HCT116 (cell line): Measurements from ENCODE around the gene OR2AE1. TPM values are rescaled to one million over a fixed set of nuclear protein-coding genes. Genes with fewer than 3 reads are reported as not detected.

Experiments
- ATAC-seq: fragments of 200-7000 bp; cut with Tn5 transposase; 2 replicates; pipeline ENCODE4 v1.9.1; 2020; ENCODE audit warnings: mild to moderate bottlenecking, moderate library complexity
- BruUV-seq: library from RNA; stranded (reverse); fragments of 400-500 nt; replicated peaks from 2 replicates; lab custom pipeline; 2021; lab: Mats Ljungman, UMichigan
- CTCF ChIA-PET: fragments of 300-600 bp; sonication (Branson Sonifier 250); formaldehyde crosslinking; loops from one replicate; lab custom pipeline; 2021; ENCODE audit warnings: antibody characterized with exemption; lab: Charles Lee
- POLR2A ChIA-PET: fragments of 300-600, 350-600 bp; sonication (Branson Sonifier 250); formaldehyde crosslinking; loops from one replicate; lab custom pipeline; 2021; ENCODE audit warnings: antibody characterized with exemption; lab: Charles Lee
- RAD21 ChIA-PET, 2 experiments: fragments of 300-600 bp; sonication (Branson Sonifier 250); formaldehyde crosslinking; loops; one replicate each; lab custom pipeline; 2023; ENCODE audit warnings: low total read pairs in 2 of 2; ENCODE audit not compliant: uncharacterized antibody in 2 of 2, unreplicated experiment in 2 of 2, low non-redundant PET in 1 of 2; lab: Charles Lee
- DNase-seq: peaks from one replicate; pipeline ENCODE4 v3.0.0-alpha.2; 2010; ENCODE audit warnings: low read depth, low spot score
- H2AFZ ChIP-seq: fragments of 200-600 bp; shearing (Covaris generic), sonication (generic); 2 replicates; pipeline ENCODE4 v1.6.1; 2017; ENCODE audit warnings: low read depth, mixed run types, mixed read lengths, antibody characterized with exemption, low read length; ENCODE audit not compliant: poor library complexity, severe bottlenecking
- H3K27ac ChIP-seq: 2 replicates; pipeline ENCODE4 v1.5.1; 2012; ENCODE audit warnings: low read depth, low read length
- H3K27me3 ChIP-seq: fragments of 200-600 bp; sonication (generic); 2 replicates; pipeline ENCODE4 v1.6.1; 2016; ENCODE audit warnings: mixed run types, low read length, mixed read lengths; ENCODE audit not compliant: insufficient read depth
- H3K36me3 ChIP-seq, 2 experiments: fragments of 200-500 bp in 1 of 2; fragments of 200-600 bp in 1 of 2; sonication (Bioruptor generic) in 1 of 2; sonication (generic) in 1 of 2; 2 replicates each; pipeline versions ENCODE4 v1.5.1 to v1.6.1; 2014 to 2016; ENCODE audit warnings: low read length in 2 of 2, inconsistent platforms in 1 of 2, mixed read lengths in 1 of 2, mixed run types in 1 of 2; ENCODE audit not compliant: insufficient read depth in 2 of 2, control insufficient read depth in 1 of 2
- H3K4me1 ChIP-seq, 2 experiments: fragments of 200-600 bp in 1 of 2; sonication (generic) in 1 of 2; 2 replicates each; pipeline versions ENCODE4 v1.5.1 to v1.6.1; 2012 to 2017; ENCODE audit warnings: low read length in 2 of 2, inconsistent platforms in 1 of 2, mild to moderate bottlenecking in 1 of 2, mixed read lengths in 1 of 2, mixed run types in 1 of 2, moderate library complexity in 1 of 2; ENCODE audit not compliant: insufficient read depth in 2 of 2, control insufficient read depth in 1 of 2
- H3K4me2 ChIP-seq: fragments of 200-600 bp; sonication (generic); 2 replicates; pipeline ENCODE4 v1.6.1; 2017; ENCODE audit warnings: mixed run types, low read length, mixed read lengths
- H3K4me3 ChIP-seq, 2 experiments: fragments of 200-600 bp in 1 of 2; sonication (generic) in 1 of 2; replicated peaks in 1 of 2; 2 replicates each; pipeline ENCODE4 v1.5.1; 2011 to 2016; ENCODE audit warnings: low read length in 2 of 2, control low read depth in 1 of 2, low read depth in 1 of 2, mild to moderate bottlenecking in 1 of 2, mixed read lengths in 1 of 2, mixed run types in 1 of 2
- H3K79me2 ChIP-seq: fragments of 200-600 bp; sonication (generic); 2 replicates; pipeline ENCODE4 v1.6.1; 2017; ENCODE audit warnings: mild to moderate bottlenecking, mixed run types, low read length, moderate library complexity, mixed read lengths; ENCODE audit not compliant: insufficient read depth
- H3K9ac ChIP-seq: fragments of 200-600 bp; sonication (generic); 2 replicates; pipeline ENCODE4 v1.6.1; 2016; ENCODE audit warnings: low read length, mixed read lengths
- H3K9me2 ChIP-seq: fragments of 200-600 bp; sonication (generic), shearing (Covaris generic); 2 replicates; pipeline ENCODE4 v1.6.1; 2017; ENCODE audit warnings: mixed run types, mild to moderate bottlenecking, moderate library complexity; ENCODE audit not compliant: insufficient read depth
- H3K9me3 ChIP-seq, 2 experiments: fragments of 200-500 bp in 1 of 2; fragments of 200-600 bp in 1 of 2; sonication (Bioruptor generic) in 1 of 2; sonication (generic) in 1 of 2; 2 replicates each; pipeline ENCODE4 v1.6.1; 2014 to 2017; ENCODE audit warnings: low read length in 2 of 2, mixed read lengths in 2 of 2, inconsistent platforms in 1 of 2, low read depth in 1 of 2, mild to moderate bottlenecking in 1 of 2, mixed run types in 1 of 2, moderate library complexity in 1 of 2; ENCODE audit not compliant: control insufficient read depth in 1 of 2, insufficient read depth in 1 of 2
- H4K20me1 ChIP-seq: fragments of 200-600 bp; sonication (generic), shearing (Covaris generic); 2 replicates; pipeline ENCODE4 v1.6.1; 2017; ENCODE audit warnings: mixed run types, mild to moderate bottlenecking, moderate library complexity; ENCODE audit not compliant: insufficient read depth
- CBX3 ChIP-seq: IDR thresholded peaks from 2 replicates; pipeline ENCODE4 v1.6.1; 2012; ENCODE audit warnings: low read depth
- ELF1 ChIP-seq: IDR thresholded peaks from 2 replicates; pipeline ENCODE4 v1.6.1; 2012; ENCODE audit warnings: low read depth, borderline replicate concordance
- EZH2 ChIP-seq: fragments of 200-600 bp; sonication (generic); IDR thresholded peaks from 2 replicates; pipeline ENCODE4 v1.6.1; 2017; ENCODE audit warnings: antibody characterized with exemption, mixed run types
- EZH2phosphoT487 ChIP-seq: fragments of 200-600 bp; IDR thresholded peaks from 2 replicates; pipeline ENCODE4 v1.6.1; 2018; ENCODE audit warnings: antibody characterized with exemption, borderline replicate concordance
- JUND ChIP-seq: IDR thresholded peaks from 2 replicates; pipeline ENCODE4 v1.6.1; 2012
- POLR2A ChIP-seq: IDR thresholded peaks from 2 replicates; pipeline ENCODE4 v1.7.0; 2011; ENCODE audit warnings: borderline replicate concordance; ENCODE audit not compliant: insufficient read depth, insufficient read length; ENCODE audit errors: extremely low read depth
- POLR2AphosphoS5 ChIP-seq: IDR thresholded peaks from 2 replicates; pipeline ENCODE4 v1.6.1; 2011; ENCODE audit warnings: mild to moderate bottlenecking, low read depth, low read length, moderate library complexity
- RAD21 ChIP-seq: IDR thresholded peaks from 2 replicates; pipeline ENCODE4 v1.6.1; 2012; ENCODE audit warnings: low read depth, mild to moderate bottlenecking
- SIN3A ChIP-seq: IDR thresholded peaks from 2 replicates; pipeline ENCODE4 v1.6.1; 2012; ENCODE audit warnings: low read depth
- TCF7L2 ChIP-seq: IDR thresholded peaks from 2 replicates; pipeline ENCODE4 v1.7.0; 2011; ENCODE audit warnings: borderline replicate concordance, inconsistent platforms; ENCODE audit not compliant: insufficient read depth, insufficient read length; ENCODE audit errors: extremely low read depth
- YY1 ChIP-seq: IDR thresholded peaks from 2 replicates; pipeline ENCODE4 v1.6.1; 2011; ENCODE audit warnings: low read length, low read depth, moderate library complexity, mild to moderate bottlenecking; ENCODE audit not compliant: insufficient replicate concordance; ENCODE audit errors: extremely low read depth
- ZFX ChIP-seq: fragments of 450-650 bp; IDR thresholded peaks from 2 replicates; pipeline ENCODE4 v1.6.1; 2017
- ZNF274 ChIP-seq: fragments of 200-500 bp; sonication (Bioruptor generic); IDR thresholded peaks from 2 replicates; pipeline ENCODE4 v1.6.1; 2014; ENCODE audit warnings: mild to moderate bottlenecking, low read depth, low read length, inconsistent platforms
- intact Hi-C: fragments of 100-400 bp; cut with micrococcal nuclease; formaldehyde crosslinking; loops from 2 replicates; pipeline ENCODE4 v1.10.0; 2022
- total RNA-seq: library from RNA; stranded (reverse); gene quantifications from one replicate; pipeline ENCODE4 v1.2.1, GENCODE V29; 2021; ENCODE audit not compliant: unreplicated experiment
- TF ChIP-seq, protein P1 (sequence below): IDR thresholded peaks from 2 replicates; pipeline ENCODE4 v1.6.1; 2012; ENCODE audit warnings: low read depth
- TF ChIP-seq, protein P2 (sequence below): IDR thresholded peaks from 2 replicates; pipeline ENCODE4 v1.6.1; 2012
- TF ChIP-seq, protein P3 (sequence below): IDR thresholded peaks from 2 replicates; pipeline ENCODE4 v1.6.1; 2011; ENCODE audit warnings: mild to moderate bottlenecking, low read length, moderate library complexity; ENCODE audit not compliant: insufficient replicate concordance; ENCODE audit errors: extremely low read depth
- TF ChIP-seq, protein P4 (sequence below), 3 experiments: fragments of 200-600 bp in 1 of 3; sonication (generic) in 1 of 3; IDR thresholded peaks in 2 of 3; conservative IDR thresholded peaks in 1 of 3; 2 replicates each; pipeline ENCODE4 v1.5.1; 2012 to 2017; ENCODE audit warnings: low read depth in 2 of 3, low read length in 2 of 3, antibody characterized with exemption in 1 of 3, borderline replicate concordance in 1 of 3, control low read depth in 1 of 3, mild to moderate bottlenecking in 1 of 3, mixed read lengths in 1 of 3, mixed run types in 1 of 3, moderate library complexity in 1 of 3; ENCODE audit not compliant: insufficient read depth in 1 of 3
- TF ChIP-seq, protein P5 (sequence below): IDR thresholded peaks from 2 replicates; pipeline ENCODE4 v1.6.1; 2012

OR2AE1 gene
- total RNA-seq, 1 experiment from 2014 or later = not detected

DNA sequence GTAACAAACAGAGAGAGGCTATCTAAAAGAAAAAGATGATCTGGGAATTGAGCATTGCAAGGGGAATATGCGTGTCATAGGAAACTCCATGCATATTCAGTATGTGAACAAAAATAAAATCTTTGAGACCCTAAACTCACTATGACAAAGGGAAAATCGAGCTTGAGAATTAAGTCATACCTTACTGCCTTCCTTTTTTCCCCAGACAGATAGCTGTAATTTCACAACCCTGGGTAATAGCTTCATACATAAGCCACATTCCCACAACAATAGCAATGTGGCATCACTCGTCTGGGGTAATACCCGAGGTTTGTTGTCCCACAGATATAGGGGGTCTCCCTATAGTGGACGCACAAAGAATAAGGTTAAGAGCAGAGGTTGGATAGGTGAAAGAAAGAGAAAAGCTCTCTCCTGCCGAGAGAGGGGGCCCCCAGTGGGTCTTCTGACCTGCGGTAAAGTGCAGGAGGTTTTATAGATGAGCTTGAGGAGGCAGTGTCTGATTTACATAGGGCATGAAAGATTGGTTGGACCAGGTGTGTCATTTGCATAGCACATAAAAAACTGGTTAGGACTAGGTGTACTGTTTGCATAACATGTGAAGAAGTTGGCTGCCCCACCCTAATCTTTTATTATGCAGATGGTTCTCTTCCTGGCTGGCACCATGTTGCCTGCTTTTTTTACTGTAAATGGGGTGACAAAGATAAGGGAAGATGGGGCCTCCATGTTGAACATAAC is 37.4 kb downstream of the OR2AE1 start:
- H3K9ac ChIP-seq = no peak overlapping the region
- CTCF ChIA-PET = no interaction called here
- H3K79me2 ChIP-seq = no peaks in the 10 kb centered on the region
- H3K9me3 ChIP-seq = no peaks in the 10 kb centered on the region
- POLR2A ChIA-PET = interaction anchor here (0.5 kb wide), 1 partner anchor 15 kb away, joined by 3 read pairs; no protein-coding TSS in a partner anchor
- intact Hi-C loops = loop anchor here (10.0 kb wide), 1 partner anchor 205 kb away; no protein-coding TSS in a partner anchor
- H3K4me1 ChIP-seq = no peaks in the 10 kb centered on the region
- H3K27me3 ChIP-seq = peaks cover 3% of the 10 kb centered on the region; the same call in 1 of the 2 replicates
- DNase-seq (no peak), ATAC-seq (no peak)
- H3K36me3 ChIP-seq = no peaks in the 10 kb centered on the region
- H3K27ac ChIP-seq = no peak overlapping the region
- no peak overlapping the region for H3K4me3 ChIP-seq
- no TSS peak for BruUV-seq
- RAD21 ChIA-PET = interaction anchor here in 1 of 2 experiments (1.3 kb wide), 1 partner anchor 314 kb away, joined by 3 read pairs; no protein-coding TSS in a partner anchor
- H2AFZ ChIP-seq = no peak overlapping the region
- TF ChIP-seq ZNF274 (no peak), POLR2AphosphoS5 (no peak), RAD21 (no peak), ELF1 (no peak), YY1 (no peak), EZH2phosphoT487 (no peak), SIN3A (no peak), JUND (no peak), ZFX (no peak), EZH2 (no peak), CBX3 (no peak), POLR2A (no peak), TCF7L2 (no peak)
- TF ChIP-seq, protein P1, sequence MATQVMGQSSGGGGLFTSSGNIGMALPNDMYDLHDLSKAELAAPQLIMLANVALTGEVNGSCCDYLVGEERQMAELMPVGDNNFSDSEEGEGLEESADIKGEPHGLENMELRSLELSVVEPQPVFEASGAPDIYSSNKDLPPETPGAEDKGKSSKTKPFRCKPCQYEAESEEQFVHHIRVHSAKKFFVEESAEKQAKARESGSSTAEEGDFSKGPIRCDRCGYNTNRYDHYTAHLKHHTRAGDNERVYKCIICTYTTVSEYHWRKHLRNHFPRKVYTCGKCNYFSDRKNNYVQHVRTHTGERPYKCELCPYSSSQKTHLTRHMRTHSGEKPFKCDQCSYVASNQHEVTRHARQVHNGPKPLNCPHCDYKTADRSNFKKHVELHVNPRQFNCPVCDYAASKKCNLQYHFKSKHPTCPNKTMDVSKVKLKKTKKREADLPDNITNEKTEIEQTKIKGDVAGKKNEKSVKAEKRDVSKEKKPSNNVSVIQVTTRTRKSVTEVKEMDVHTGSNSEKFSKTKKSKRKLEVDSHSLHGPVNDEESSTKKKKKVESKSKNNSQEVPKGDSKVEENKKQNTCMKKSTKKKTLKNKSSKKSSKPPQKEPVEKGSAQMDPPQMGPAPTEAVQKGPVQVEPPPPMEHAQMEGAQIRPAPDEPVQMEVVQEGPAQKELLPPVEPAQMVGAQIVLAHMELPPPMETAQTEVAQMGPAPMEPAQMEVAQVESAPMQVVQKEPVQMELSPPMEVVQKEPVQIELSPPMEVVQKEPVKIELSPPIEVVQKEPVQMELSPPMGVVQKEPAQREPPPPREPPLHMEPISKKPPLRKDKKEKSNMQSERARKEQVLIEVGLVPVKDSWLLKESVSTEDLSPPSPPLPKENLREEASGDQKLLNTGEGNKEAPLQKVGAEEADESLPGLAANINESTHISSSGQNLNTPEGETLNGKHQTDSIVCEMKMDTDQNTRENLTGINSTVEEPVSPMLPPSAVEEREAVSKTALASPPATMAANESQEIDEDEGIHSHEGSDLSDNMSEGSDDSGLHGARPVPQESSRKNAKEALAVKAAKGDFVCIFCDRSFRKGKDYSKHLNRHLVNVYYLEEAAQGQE = no peak
- TF ChIP-seq, protein P2, sequence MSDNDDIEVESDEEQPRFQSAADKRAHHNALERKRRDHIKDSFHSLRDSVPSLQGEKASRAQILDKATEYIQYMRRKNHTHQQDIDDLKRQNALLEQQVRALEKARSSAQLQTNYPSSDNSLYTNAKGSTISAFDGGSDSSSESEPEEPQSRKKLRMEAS = no peak
- TF ChIP-seq, protein P3, sequence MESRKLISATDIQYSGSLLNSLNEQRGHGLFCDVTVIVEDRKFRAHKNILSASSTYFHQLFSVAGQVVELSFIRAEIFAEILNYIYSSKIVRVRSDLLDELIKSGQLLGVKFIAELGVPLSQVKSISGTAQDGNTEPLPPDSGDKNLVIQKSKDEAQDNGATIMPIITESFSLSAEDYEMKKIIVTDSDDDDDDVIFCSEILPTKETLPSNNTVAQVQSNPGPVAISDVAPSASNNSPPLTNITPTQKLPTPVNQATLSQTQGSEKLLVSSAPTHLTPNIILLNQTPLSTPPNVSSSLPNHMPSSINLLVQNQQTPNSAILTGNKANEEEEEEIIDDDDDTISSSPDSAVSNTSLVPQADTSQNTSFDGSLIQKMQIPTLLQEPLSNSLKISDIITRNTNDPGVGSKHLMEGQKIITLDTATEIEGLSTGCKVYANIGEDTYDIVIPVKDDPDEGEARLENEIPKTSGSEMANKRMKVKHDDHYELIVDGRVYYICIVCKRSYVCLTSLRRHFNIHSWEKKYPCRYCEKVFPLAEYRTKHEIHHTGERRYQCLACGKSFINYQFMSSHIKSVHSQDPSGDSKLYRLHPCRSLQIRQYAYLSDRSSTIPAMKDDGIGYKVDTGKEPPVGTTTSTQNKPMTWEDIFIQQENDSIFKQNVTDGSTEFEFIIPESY = no peak
- TF ChIP-seq, protein P4, sequence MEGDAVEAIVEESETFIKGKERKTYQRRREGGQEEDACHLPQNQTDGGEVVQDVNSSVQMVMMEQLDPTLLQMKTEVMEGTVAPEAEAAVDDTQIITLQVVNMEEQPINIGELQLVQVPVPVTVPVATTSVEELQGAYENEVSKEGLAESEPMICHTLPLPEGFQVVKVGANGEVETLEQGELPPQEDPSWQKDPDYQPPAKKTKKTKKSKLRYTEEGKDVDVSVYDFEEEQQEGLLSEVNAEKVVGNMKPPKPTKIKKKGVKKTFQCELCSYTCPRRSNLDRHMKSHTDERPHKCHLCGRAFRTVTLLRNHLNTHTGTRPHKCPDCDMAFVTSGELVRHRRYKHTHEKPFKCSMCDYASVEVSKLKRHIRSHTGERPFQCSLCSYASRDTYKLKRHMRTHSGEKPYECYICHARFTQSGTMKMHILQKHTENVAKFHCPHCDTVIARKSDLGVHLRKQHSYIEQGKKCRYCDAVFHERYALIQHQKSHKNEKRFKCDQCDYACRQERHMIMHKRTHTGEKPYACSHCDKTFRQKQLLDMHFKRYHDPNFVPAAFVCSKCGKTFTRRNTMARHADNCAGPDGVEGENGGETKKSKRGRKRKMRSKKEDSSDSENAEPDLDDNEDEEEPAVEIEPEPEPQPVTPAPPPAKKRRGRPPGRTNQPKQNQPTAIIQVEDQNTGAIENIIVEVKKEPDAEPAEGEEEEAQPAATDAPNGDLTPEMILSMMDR (IDR thresholded peaks at IDR 0.05 in 2 of 3, conservative IDR thresholded peaks at IDR 0.05 in 1 of 3; ENCODE audit: borderline replicate concordance in 1 of 3, insufficient read depth in 1 of 3, low read depth in 2 of 3, low read length in 2 of 3) = no peak
- TF ChIP-seq, protein P5, sequence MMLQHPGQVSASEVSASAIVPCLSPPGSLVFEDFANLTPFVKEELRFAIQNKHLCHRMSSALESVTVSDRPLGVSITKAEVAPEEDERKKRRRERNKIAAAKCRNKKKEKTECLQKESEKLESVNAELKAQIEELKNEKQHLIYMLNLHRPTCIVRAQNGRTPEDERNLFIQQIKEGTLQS = no peak
- H4K20me1 ChIP-seq = no peaks in the 10 kb centered on the region
- H3K9me2 ChIP-seq = no peaks in the 10 kb centered on the region
- H3K4me2 ChIP-seq = no peak overlapping the region
